GM19468 (cell line): ENCODE results near the gene PAPLN.

Source experiments
- ATAC-seq: cut with Tn5 transposase; IDR thresholded peaks from one replicate; pipeline ENCODE4 v1.9.1; 2021; ENCODE audit warnings: mild to moderate bottlenecking, moderate library complexity, moderate number of reproducible peaks; ENCODE audit not compliant: unreplicated experiment; ENCODE audit errors: extremely low read depth

Gene PAPLN

GRCh38 chr14:73243341-73243740, 6.0 kb downstream of the PAPLN start:
- ATAC-seq, result no peak

DNA sequence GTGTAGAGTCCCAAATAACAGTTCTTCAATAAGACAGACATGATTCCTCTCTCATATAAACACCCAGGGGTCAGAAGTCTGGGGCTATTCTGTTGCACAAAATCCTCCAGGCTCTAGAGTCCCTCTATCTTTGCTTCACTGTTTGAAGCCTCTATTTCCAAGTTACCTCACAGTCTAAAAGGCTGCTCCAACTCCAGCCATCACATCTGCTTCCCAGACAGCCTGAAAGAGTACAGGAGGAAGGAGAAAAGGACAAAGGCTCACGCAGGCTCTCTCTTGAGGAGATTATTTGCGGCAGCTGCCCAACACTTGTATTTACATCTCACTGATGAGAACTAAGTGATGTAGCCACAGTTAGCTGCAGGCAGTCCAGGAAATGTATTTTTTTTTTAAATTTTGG, 6.4 kb downstream of the PAPLN start:
- ATAC-seq, result no peak

- ATAC-seq, result no peak
Observed at GRCh38 chr14:73244541-73245290, 7.4 kb downstream of the PAPLN start.

DNA sequence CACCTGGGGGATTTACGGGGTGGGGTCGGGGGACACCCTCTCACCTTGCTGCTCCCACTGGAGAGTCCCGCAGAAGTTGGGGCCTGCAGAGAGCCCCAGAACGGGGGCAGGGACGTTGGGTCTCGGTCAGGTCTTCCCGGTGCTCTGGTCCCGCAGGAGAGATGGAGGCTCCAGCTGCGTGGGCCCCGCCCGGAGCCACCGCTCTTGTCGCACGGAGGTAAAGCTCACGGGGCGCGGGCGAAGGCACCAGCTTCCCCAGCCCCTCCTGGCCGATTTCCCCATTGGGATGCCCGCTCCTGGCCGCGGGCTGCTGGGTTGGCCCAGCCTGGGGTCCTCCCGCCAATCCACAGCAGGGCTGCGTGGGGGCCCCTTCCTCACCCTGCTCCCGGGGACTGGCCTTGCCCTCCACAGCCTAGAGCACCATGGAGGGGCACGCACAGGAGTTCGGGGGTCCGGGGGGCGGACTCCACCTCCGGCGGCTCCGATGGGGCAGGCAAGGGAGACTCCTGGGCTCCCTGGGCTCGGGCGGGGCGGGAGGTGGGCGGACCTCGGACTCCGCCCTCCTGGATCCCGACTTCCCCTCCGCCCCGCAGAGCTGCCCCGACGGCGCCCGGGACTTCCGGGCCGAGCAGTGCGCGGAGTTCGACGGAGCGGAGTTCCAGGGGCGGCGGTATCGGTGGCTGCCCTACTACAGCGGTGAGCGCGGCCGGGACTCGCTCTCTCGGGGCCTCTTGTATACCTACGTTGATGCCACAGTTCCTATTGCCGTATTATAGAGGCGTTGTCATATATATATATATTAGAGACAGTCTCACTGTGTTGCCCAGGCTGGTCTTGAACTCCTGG, 8.4 kb downstream of the PAPLN start:
- no peak for ATAC-seq

GRCh38 chr14:73246387-73247150, 9.3 kb downstream of the PAPLN start:
- ATAC-seq, result no peak

DNA sequence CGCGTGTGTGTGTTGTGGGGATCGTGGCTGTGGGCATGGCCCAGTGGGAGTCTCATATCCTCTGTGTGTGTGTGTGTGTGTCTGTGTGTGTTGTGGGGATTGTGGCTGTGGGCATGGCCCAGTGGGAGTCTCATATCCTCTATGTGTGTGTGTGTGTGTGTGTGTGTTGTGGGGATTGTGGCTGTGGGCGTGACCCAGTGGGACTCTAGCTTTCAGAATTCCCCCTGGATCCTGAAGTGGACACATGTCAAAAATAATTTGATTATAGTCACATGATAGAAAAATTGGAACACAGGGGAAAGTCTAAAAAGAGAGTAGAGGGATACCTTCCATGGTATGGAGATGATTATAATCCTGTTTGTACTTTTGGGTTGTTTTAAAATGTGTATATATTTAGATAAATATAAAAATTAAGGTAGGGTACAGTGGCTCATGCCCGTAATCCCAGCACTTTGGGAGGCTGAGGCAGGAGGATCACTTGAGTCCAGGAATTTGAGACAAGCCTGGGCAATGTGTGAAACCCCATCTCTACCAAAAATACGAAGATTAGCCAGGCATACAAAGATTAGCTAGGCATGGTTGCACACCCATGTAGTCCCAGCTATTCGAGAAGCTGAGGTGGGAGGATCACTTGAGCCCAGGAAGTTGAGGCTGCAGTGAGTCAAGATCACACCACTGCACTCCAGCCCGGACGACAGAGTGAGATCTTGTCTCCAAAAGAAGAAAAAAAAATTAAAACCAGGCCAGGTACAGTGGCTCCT, 11.0 kb downstream of the PAPLN start:
- peak; percentile 42 for ATAC-seq

DNA sequence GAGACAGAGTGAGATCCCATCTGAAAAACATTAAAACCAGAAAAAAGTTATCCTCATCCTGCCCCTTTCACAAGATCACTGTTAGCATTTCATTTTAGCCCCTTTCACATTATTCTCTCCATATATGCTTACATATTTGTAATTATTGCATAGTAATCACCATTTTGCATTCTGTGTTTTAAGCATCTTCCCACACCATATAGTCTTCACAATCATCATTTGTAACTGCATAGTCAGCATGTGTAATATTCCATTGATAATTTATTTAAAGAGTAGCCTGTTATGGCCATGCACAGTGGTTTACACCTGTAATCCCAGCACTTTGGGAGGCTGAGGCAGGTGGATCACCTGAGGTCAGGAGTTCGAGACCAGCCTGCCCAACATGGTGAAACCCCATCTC, 11.8 kb downstream of the PAPLN start:
- no peak for ATAC-seq

DNA sequence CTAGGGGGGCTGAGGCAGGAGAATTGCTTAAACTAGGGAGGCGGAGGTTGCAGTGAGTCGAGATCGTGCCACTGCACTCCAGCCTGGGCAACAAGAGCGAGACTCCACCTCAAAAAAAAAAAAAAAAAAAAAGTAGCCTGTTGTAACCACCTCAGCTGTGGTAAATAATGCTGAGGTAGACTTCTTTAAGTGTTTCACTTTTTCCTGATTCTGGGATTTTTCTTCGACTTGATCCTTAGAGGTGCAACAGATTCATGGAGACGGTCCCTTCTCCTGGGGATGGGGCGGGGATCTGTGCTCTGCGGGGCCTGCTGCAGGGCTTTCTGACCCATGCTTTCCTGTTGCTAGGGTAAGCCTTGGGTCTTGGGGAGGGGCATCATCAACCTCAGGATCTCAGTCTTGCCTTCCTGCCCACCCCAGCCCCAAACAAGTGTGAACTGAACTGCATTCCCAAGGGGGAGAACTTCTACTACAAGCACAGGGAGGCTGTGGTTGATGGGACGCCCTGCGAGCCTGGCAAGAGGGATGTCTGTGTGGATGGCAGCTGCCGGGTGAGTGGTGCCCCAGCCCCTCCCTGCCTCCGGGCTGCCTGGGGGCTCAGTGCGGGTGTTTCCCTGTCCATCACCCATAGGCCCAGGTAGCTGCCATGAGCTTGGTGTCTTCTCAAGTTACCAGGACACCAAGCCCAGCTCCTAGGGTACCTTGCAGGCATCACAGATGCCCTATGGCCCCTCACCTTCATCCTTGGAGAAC, 12.4 kb downstream of the PAPLN start:
- ATAC-seq, result no peak

DNA sequence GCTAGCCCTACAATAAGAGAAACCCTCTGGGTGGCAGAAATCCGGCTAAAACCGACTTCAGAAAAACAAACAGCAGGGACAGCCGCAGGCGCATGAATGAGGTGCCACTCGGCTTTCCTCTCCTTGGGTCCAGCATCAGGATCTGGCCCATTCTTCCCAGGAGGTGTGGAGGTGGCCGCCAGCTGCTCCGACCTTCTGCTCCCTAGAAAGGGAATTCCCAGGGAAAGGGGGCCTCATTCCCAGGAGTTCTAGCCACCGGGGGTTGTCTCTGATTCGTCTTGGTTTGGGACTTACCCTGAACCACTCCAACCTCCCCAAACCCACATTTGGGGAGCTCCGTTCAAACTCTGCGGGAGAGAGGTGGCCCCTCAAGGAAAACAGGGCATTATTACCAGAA, 13.0 kb downstream of the PAPLN start:
- no peak for ATAC-seq

- no peak for ATAC-seq
Observed at GRCh38 chr14:73250781-73251500, 13.6 kb downstream of the PAPLN start.

DNA sequence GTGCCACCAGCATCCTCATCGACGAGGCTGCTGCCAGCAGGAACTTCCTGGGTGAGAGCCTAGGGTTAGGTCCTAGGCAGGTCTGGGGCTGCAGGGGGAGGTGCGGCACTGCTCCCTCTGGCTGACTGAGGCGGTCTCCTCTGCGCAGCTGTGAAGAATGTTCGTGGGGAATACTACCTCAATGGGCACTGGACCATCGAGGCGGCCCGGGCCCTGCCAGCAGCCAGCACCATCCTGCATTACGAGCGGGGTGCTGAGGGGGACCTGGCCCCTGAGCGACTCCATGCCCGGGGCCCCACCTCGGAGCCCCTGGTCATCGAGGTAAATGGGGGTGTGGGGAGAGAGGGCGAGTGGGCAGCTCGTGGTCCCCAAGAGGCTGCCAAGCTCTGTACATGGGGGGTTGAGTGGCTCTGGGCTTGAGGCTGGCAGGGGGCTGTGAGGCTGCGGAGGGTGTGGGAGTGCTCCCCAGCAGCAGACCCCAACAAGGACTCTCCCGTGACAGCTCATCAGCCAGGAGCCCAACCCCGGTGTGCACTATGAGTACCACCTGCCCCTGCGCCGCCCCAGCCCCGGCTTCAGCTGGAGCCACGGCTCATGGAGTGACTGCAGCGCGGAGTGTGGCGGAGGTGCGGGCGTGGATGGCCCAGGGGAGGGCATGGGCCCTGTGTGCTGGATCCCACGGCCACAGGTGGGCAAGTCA, 14.4 kb downstream of the PAPLN start:
- ATAC-seq, result no peak

DNA sequence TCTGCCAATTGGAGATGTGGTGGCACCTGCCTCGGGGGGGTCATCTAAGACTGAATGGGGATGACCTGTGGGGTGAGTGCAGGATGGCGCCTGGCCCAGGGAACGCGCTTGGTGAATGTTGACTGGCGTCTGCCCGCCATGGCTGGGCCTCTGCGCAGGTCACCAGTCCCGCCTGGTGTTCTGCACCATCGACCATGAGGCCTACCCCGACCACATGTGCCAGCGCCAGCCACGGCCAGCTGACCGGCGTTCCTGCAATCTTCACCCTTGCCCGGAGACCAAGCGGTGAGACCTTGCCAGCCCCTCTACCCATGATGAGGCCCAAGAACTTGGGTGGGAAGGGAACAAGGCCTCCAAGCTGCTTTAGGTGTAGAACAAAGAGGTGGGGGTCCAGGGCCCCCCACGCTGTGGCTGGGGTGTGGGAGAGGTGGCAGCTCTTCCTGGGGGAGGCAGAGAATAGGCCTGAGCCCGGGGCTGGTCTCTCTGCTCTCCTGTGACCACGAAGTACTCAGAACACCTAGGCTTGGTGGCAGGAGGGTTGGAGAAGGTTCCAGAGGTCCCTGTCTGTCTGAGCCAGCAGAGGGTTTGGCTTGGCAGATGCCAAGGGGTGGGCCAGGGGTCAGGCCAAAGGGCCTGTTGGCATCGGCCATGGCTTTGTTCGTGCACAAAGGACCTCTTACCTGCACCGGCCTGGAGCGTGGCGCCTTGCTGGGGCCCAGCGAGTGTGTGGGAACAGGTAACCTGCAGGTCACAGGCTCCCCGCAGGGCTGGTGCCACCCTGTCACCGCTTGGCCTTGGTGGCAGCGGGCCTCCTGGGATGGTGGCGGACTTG, 15.4 kb downstream of the PAPLN start:
- ATAC-seq, result no peak

DNA sequence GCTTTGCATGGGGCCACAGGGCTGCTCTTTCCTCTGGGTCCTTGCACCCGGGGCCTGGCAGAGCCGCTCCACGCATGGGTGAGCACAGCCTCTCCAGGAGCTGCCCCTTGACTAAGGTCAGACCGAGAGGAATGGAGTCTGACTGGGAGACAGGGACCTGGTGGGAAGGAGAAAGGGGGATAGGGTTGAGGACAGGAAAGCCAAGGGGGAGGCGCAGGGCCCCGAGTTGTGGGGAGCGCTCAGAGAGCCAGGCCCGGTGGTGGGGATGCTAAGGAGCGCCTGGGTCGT, 16.0 kb downstream of the PAPLN start:
- no peak for ATAC-seq

DNA sequence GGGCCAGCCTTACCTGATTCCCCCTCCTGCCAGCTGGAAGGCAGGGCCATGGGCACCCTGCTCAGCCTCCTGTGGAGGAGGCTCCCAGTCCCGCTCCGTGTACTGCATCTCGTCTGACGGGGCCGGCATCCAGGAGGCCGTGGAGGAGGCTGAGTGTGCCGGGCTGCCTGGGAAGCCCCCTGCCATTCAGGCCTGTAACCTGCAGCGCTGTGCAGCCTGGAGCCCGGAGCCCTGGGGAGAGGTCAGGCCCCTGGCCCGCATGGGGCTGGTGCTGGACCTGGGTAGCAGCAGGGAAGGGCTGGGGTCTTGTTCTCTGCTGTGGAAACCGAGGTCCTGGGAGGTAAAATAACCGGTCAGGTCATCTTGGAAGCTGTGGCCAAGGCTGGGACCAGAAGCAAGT, 16.4 kb downstream of the PAPLN start:
- ATAC-seq, result no peak

DNA sequence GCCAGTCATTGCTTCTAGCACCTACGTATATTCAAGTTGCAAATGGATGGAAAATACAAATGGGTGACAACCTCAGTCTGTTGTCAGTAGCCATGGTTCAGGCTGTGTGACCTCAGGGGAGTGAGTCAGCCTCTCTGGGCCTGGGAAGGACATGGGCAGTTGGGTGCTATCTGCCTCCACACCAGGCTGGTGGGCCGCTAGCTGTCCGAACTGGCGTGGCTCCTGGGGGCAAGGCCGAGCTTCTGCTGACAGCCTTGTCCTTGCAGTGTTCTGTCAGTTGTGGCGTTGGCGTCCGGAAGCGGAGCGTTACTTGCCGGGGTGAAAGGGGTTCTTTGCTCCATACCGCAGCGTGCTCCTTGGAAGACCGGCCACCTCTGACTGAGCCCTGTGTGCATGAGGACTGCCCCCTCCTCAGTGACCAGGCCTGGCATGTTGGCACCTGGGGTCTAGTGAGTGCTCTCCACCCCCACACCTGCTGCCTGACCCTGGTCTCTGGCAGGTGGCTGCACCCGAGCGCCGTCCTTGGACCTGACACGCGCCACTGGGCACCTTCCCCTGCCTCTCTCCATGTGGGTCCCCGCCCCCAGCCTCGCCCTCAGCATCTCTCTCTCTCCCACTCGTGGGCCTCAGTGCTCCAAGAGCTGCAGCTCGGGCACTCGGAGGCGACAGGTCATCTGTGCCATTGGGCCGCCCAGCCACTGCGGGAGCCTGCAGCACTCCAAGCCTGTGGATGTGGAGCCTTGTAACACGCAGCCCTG, 17.1 kb downstream of the PAPLN start:
- ATAC-seq, result no peak

DNA sequence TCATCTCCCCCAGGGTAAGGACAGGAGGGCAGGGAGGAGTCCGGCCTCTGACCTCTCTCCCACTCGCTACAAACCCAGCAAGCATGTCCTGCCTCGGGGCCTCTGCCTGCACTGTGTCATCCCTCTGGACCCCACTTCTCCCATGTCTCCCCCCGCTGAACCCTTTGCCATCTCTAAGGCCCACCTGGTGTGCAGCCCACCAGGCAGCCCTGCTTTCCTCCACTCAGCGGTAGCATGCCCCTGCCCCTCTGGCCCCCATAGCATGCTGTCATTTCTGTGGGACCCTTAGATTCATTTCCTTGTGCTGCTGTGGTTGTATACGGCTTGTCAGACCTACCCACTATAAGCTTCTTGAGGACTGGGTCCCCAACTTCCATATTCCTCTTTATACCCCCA, 17.7 kb downstream of the PAPLN start:
- ATAC-seq, result no peak

DNA sequence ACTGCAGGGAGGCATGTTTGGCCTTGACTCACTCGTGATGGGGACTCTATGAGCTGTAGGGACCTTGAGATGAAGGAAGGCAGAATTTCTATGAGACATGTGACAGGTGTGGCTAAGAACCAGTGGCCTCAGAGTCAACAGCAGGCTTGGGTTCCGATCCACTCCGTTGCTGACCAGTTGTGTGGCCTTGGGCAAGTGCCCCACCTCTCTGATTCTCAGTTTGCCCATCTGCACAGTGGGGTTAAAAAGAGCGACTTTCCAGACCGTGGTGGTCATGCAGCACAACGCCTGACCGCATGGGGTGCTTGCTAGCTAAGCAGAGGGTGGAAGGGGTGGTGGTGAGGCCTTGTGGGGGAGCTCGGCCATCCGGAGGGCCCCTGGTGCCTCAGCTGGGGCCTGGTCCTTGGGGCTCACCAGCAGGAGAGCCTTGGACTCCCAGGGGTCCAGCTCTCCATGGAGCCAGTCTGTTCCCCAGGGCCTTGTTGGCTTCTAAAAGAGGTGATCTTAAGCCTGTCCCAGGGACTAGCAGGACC, 18.5 kb downstream of the PAPLN start:
- ATAC-seq, result no peak
